Measurements from ENCODE around the gene FCRL1. TPM values are rescaled to one million over a fixed set of nuclear protein-coding genes. Genes with fewer than 3 reads are reported as not detected.

The FCRL1 gene
- total RNA-seq, 1 experiment from 2014 or later = not detected

- H3K4me3 Mint-ChIP-seq = no peak overlapping the region
- H3K27me3 ChIP-seq (ENCODE audit: insufficient read depth, low read length) = no peaks in the 10 kb centered on the region
- H3K23ac ChIP-seq (ENCODE audit: insufficient read length, low read depth, low read length) = no peak overlapping the region
- H3K36me3 Mint-ChIP-seq (ENCODE audit: insufficient read depth in 1 of 3, low read depth in 3 of 3) = peaks cover 0 to 3% (median 0%) of the 10 kb centered on the region in 3 experiments; a peak in 2 of 7 replicates
- H3K9me3 Mint-ChIP-seq = peaks cover 9 to 11% of the 10 kb centered on the region in 2 experiments
- no peak overlapping the region for H3K27ac ChIP-seq (ENCODE audit: insufficient read length, low read depth, low read length)
- H3K4me1 ChIP-seq (ENCODE audit: insufficient read depth, low read length) = no peaks in the 10 kb centered on the region
- H3K18ac ChIP-seq (ENCODE audit: insufficient read length, low read depth, low read length) = no peak overlapping the region
- no CpG with 5 or more reads among the region's 5 CpGs for WGBS (ENCODE audit: extremely low coverage, insufficient read length, low lambda C conversion rate)
- H3K56ac ChIP-seq (ENCODE audit: insufficient read length, low read depth, low read length) = no peak overlapping the region
- no peak overlapping the region for H4K91ac ChIP-seq (ENCODE audit: insufficient read length, low read depth, low read length)
- no peak for TF ChIP-seq CTCF (conservative IDR thresholded peaks at IDR 0.05)
- H3K23me2 ChIP-seq (ENCODE audit: insufficient read length, low read depth, low read length, poor library complexity, severe bottlenecking) = no peaks in the 10 kb centered on the region
- no peaks in the 10 kb centered on the region for H3K9me3 ChIP-seq (ENCODE audit: control insufficient read depth, low read depth, low read length)
- peaks cover 1% of the 10 kb centered on the region for H3K27me3 Mint-ChIP-seq (ENCODE audit: low read depth)
- no peak overlapping the region for H2BK120ac ChIP-seq (ENCODE audit: low read depth, low read length, poor library complexity, severe bottlenecking)
- no peak overlapping the region for H3K4ac ChIP-seq (ENCODE audit: low read depth, low read length)
- H4K8ac ChIP-seq (replicated peaks; ENCODE audit: insufficient read length, low read depth, low read length) = no peak overlapping the region
- H3K4me2 ChIP-seq (ENCODE audit: insufficient read depth, insufficient read length, low read length) = no peak overlapping the region
- H2BK15ac ChIP-seq (ENCODE audit: low read depth, low read length) = no peak overlapping the region
- no peaks in the 10 kb centered on the region for H3K4me1 Mint-ChIP-seq
- H3K79me2 ChIP-seq (ENCODE audit: insufficient read depth, low read length) = no peaks in the 10 kb centered on the region
- no peak overlapping the region for H2BK5ac ChIP-seq (ENCODE audit: insufficient read length, low read length)
- no peak overlapping the region for H3K9ac ChIP-seq (ENCODE audit: extremely low read depth, insufficient read length, low read length)
- no peak overlapping the region for H3K27ac Mint-ChIP-seq
- H4K20me1 ChIP-seq (ENCODE audit: control insufficient read depth, insufficient read depth, insufficient read length) = no peaks in the 10 kb centered on the region
- no peak overlapping the region for H2AFZ ChIP-seq (ENCODE audit: low read length)
- H4K5ac ChIP-seq (ENCODE audit: insufficient read length, low read depth, low read length) = no peak overlapping the region
- no peak overlapping the region for H2BK12ac ChIP-seq (ENCODE audit: insufficient read length, low read depth, low read length)
- H3K14ac ChIP-seq (ENCODE audit: insufficient read depth, low read length) = no peak overlapping the region
- H3T11ph ChIP-seq (ENCODE audit: low read length) = no peak overlapping the region
- H2AK5ac ChIP-seq (ENCODE audit: insufficient read length, low read length) = no peak overlapping the region
- no peak for DNase-seq
- H2BK20ac ChIP-seq (ENCODE audit: low read depth, low read length, poor library complexity, severe bottlenecking) = no peak overlapping the region
- H3K79me1 ChIP-seq (ENCODE audit: insufficient read depth, low read depth, low read length, poor library complexity, severe bottlenecking) = no peaks in the 10 kb centered on the region
These were observed 21.7 kb downstream of the FCRL1 start for GRCh38 chr1:157798211-157798610.

Measured in H9 (cell line).